Activated CD8-positive, alpha-beta memory T cell treated with anti-CD3 and anti-CD28 coated beads, Interleukin-2, amount 10 ng/mL, durations not matched to agents 7 days and 5 days (primary cell): Measurements from ENCODE around the gene ATF7IP2. TPM values are rescaled to one million over a fixed set of nuclear protein-coding genes. Genes with fewer than 3 reads are reported as not detected.

Experiments
- ATAC-seq: fragments of 150-1000 bp; cut with Tn5 transposase; one replicate; pipeline ENCODE4 v1.10.0; 2021; ENCODE audit warnings: moderate library complexity
- CTCF ChIA-PET: fragments of 350-600 bp; sonication (Branson Sonifier 250); formaldehyde crosslinking; loops from one replicate; lab custom pipeline; 2021; ENCODE audit warnings: antibody characterized with exemption; lab: Charles Lee
- DNase-seq: peaks from one replicate; pipeline ENCODE4 v3.0.0-alpha.2; 2020
- H3K27ac Mint-ChIP-seq: one replicate; pipeline ENCODE4 v1.8.0; 2021; ENCODE audit warnings: mild to moderate bottlenecking, mixed read lengths
- H3K27me3 Mint-ChIP-seq: one replicate; pipeline ENCODE4 v1.8.0; 2021; ENCODE audit warnings: mixed read lengths
- H3K36me3 Mint-ChIP-seq: one replicate; pipeline ENCODE4 v1.8.0; 2021; ENCODE audit warnings: mild to moderate bottlenecking, mixed read lengths
- H3K4me1 Mint-ChIP-seq: one replicate; pipeline ENCODE4 v1.8.0; 2021; ENCODE audit warnings: mixed read lengths
- H3K4me3 Mint-ChIP-seq: one replicate; pipeline ENCODE4 v1.8.0; 2021; ENCODE audit warnings: mild to moderate bottlenecking, moderate library complexity, mixed read lengths
- H3K9me3 Mint-ChIP-seq: one replicate; pipeline ENCODE4 v1.8.0; 2022; ENCODE audit warnings: low read depth, mixed read lengths
- total RNA-seq, 2 experiments: library from RNA; stranded (reverse); gene quantifications; one replicate each; pipeline ENCODE4 v1.2.3, GENCODE V29; 2021

The ATF7IP2 gene
- total RNA-seq, 2 experiments from 2014 or later = 17.7 to 18.7 TPM

- CTCF ChIA-PET = interaction anchor here (0.8 to 0.9 kb wide), 2 partner anchors 9 to 22 kb away, joined by 3 to 4 read pairs; no protein-coding TSS in a partner anchor
- no peak overlapping the region for H3K27ac Mint-ChIP-seq
- DNase-seq = no peak
- no peaks in the 10 kb centered on the region for H3K27me3 Mint-ChIP-seq
- no peak overlapping the region for H3K4me3 Mint-ChIP-seq
- H3K4me1 Mint-ChIP-seq = peaks cover 2% of the 10 kb centered on the region
- no peaks in the 10 kb centered on the region for H3K9me3 Mint-ChIP-seq
- no peak for ATAC-seq
- H3K36me3 Mint-ChIP-seq = no peaks in the 10 kb centered on the region
These were observed 144.2 kb downstream of the ATF7IP2 start for GRCh38 chr16:10529895-10530669.

GRCh38 chr16:10530685-10531084 is 144.8 kb downstream of the ATF7IP2 start:
- DNase-seq = no peak
- CTCF ChIA-PET = no interaction called here
- no peak for ATAC-seq

GRCh38 chr16:10531582-10531981 is 145.7 kb downstream of the ATF7IP2 start:
- H3K27me3 Mint-ChIP-seq = no peaks in the 10 kb centered on the region
- CTCF ChIA-PET = no interaction called here
- no peak overlapping the region for H3K27ac Mint-ChIP-seq
- peaks cover 2% of the 10 kb centered on the region for H3K4me1 Mint-ChIP-seq
- H3K36me3 Mint-ChIP-seq = no peaks in the 10 kb centered on the region
- no peak overlapping the region for H3K4me3 Mint-ChIP-seq
- no peak for ATAC-seq
- H3K9me3 Mint-ChIP-seq = no peaks in the 10 kb centered on the region
- no peak for DNase-seq

More at GRCh38 chr16:10530685-10531084, 144.8 kb downstream of the ATF7IP2 start:
- Mint-ChIP-seq H3K4me1 (peaks cover 2% of the 10 kb centered on the region), H3K9me3 (no peaks in the 10 kb centered on the region), H3K36me3 (no peaks in the 10 kb centered on the region), H3K27ac (no peak overlapping the region), H3K27me3 (no peaks in the 10 kb centered on the region), H3K4me3 (no peak overlapping the region)

Other genes starting within 250 kb of the ATF7IP2 start
- not detected for gene GRIN2A, start 203.6 kb upstream of the ATF7IP2 start, total RNA-seq
- not detected for gene EMP2, start 194.5 kb downstream of the ATF7IP2 start, total RNA-seq